PC-3 (cell line): ENCODE data around the gene PARP6. TPM values are rescaled to one million over a fixed set of nuclear protein-coding genes. Genes with fewer than 3 reads are reported as not detected.

Source experiments
- ATAC-seq: fragments of 200-7000 bp; cut with Tn5 transposase; 2 replicates; pipeline ENCODE4 v1.9.1; 2020; ENCODE audit warnings: mild to moderate bottlenecking, moderate library complexity
- BruUV-seq: library from RNA; stranded (reverse); fragments of 400-500 nt; replicated peaks from 2 replicates; lab custom pipeline; 2021; lab: Mats Ljungman, UMichigan
- CTCF ChIA-PET: fragments of 300-600 bp; sonication (Branson Sonifier 250); formaldehyde crosslinking; loops from one replicate; lab custom pipeline; 2022; ENCODE audit warnings: antibody characterized with exemption; lab: Charles Lee
- POLR2A ChIA-PET: fragments of 300-600 bp; sonication (Branson Sonifier 250); formaldehyde crosslinking; loops from one replicate; lab custom pipeline; 2022; ENCODE audit warnings: antibody characterized with exemption; ENCODE audit not compliant: unreplicated experiment; lab: Charles Lee
- DNase-seq: peaks from one replicate; pipeline ENCODE4 v3.0.0-alpha.2; 2015
- H2AFZ ChIP-seq: fragments of 300-600 bp; sonication (generic); 2 replicates; pipeline ENCODE4 v1.6.0; 2016; ENCODE audit warnings: antibody characterized with exemption, low read length
- H3F3A ChIP-seq: fragments of 300-600 bp; sonication (generic); one replicate; pipeline ENCODE4 v1.6.0; 2017; ENCODE audit warnings: antibody characterized with exemption, low read length, control low read depth, mild to moderate bottlenecking; ENCODE audit not compliant: unreplicated experiment
- H3K27ac ChIP-seq: fragments of 300-600 bp; sonication (generic); 2 replicates; pipeline ENCODE4 v1.5.1; 2016; ENCODE audit warnings: mild to moderate bottlenecking, low read length
- H3K27me3 ChIP-seq: fragments of 300-600 bp; sonication (generic); 2 replicates; pipeline ENCODE4 v1.6.1; 2016; ENCODE audit warnings: low read length, mixed read lengths
- H3K36me3 ChIP-seq: fragments of 300-600 bp; sonication (generic); 2 replicates; pipeline ENCODE4 v1.6.1; 2016; ENCODE audit warnings: low read depth, mixed run types, low read length, mixed read lengths
- H3K4me1 ChIP-seq: fragments of 300-600 bp; sonication (generic); 2 replicates; pipeline ENCODE4 v1.5.1; 2016; ENCODE audit warnings: low read length; ENCODE audit not compliant: insufficient read depth
- H3K4me2 ChIP-seq: fragments of 300-600 bp; sonication (generic); 2 replicates; pipeline ENCODE4 v1.6.0; 2016; ENCODE audit warnings: low read length
- H3K4me3 ChIP-seq: fragments of 300-600 bp; sonication (generic); 2 replicates; pipeline ENCODE4 v1.5.1; 2016; ENCODE audit warnings: mild to moderate bottlenecking, low read length, mixed read lengths
- H3K79me2 ChIP-seq: fragments of 300-600 bp; sonication (generic); 2 replicates; pipeline ENCODE4 v1.6.1; 2017; ENCODE audit warnings: low read length, mixed read lengths
- H3K9ac ChIP-seq: fragments of 300-600 bp; sonication (generic); 2 replicates; pipeline ENCODE4 v1.6.0; 2016; ENCODE audit warnings: mild to moderate bottlenecking, low read length
- H3K9me2 ChIP-seq: fragments of 300-600 bp; sonication (generic); replicated peaks from 2 replicates; pipeline ENCODE4 v1.6.1; 2016; ENCODE audit warnings: mixed run types, low read length, mixed read lengths
- H3K9me3 ChIP-seq: fragments of 300-600 bp; sonication (generic); 2 replicates; pipeline ENCODE4 v1.6.1; 2016; ENCODE audit warnings: low read length, mixed read lengths
- H4K20me1 ChIP-seq: fragments of 300-600 bp; sonication (generic); 2 replicates; pipeline ENCODE4 v1.6.1; 2016; ENCODE audit warnings: low read length, mixed read lengths
- EZH2 ChIP-seq: fragments of 300-600 bp; sonication (generic); IDR thresholded peaks from one replicate; pipeline ENCODE4 v1.6.1; 2017; ENCODE audit warnings: antibody characterized with exemption, mild to moderate bottlenecking, low read length; ENCODE audit not compliant: unreplicated experiment
- EZH2phosphoT487 ChIP-seq: fragments of 300-600 bp; sonication (generic); IDR thresholded peaks from 2 replicates; pipeline ENCODE4 v1.6.1; 2018; ENCODE audit warnings: mild to moderate bottlenecking, antibody characterized with exemption, low read length, borderline replicate concordance
- intact Hi-C: fragments of 100-400 bp; cut with micrococcal nuclease; formaldehyde crosslinking; loops from 2 replicates; pipeline ENCODE4 v1.9.0; 2023
- total RNA-seq: library from RNA; depleted of rRNA; stranded (reverse); fragments of >200 nt; gene quantifications from 2 replicates; pipeline ENCODE4 v1.2.3, GENCODE V29; 2014
- TF ChIP-seq, protein P1 (sequence below): fragments of 300-600 bp; sonication (generic); conservative IDR thresholded peaks from 2 replicates; pipeline ENCODE4 v1.5.1; 2017; ENCODE audit warnings: antibody characterized with exemption, low read depth, mild to moderate bottlenecking, low read length

The PARP6 gene
- total RNA-seq, 1 experiment from 2014 or later: not detected

DNA sequence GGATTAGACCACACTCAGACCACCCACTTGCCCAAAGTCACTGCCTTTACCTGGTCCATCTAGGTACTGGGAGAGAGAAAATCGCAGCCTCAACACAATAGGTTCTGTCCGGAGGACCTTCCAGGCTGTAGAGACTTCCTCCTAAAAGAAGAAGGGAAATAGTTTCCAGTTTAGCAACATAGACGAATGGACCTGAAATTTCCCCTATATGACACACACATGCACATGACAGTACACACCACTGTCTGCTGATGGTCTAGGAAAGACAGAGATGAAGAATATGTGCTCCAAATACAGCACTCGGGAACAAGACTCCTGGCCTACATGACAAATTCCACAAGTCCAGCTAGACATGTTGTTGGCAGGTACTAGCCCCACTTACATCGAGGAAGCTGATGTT lies 7.3 kb downstream of the PARP6 start:
- H3K36me3 ChIP-seq: no peaks in the 10 kb centered on the region
- DNase-seq (no peak), ATAC-seq (no peak)
- no peak for TF ChIP-seq EZH2phosphoT487
- no peaks in the 10 kb centered on the region for H3K9me3 ChIP-seq
- H2AFZ ChIP-seq: no peak overlapping the region
- H3K9ac ChIP-seq: no peak overlapping the region
- no TSS peak for BruUV-seq
- no peak overlapping the region for H3K27ac ChIP-seq
- POLR2A ChIA-PET: no interaction called here
- CTCF ChIA-PET: no interaction called here
- no peaks in the 10 kb centered on the region for H3F3A ChIP-seq
- intact Hi-C loops: no loop called here
- H4K20me1 ChIP-seq: no peaks in the 10 kb centered on the region
- H3K79me2 ChIP-seq: no peaks in the 10 kb centered on the region
- no peaks in the 10 kb centered on the region for H3K4me1 ChIP-seq
- H3K4me3 ChIP-seq: no peak overlapping the region
- no peaks in the 10 kb centered on the region for H3K9me2 ChIP-seq
- H3K27me3 ChIP-seq: peaks cover 25% of the 10 kb centered on the region
- no peak overlapping the region for H3K4me2 ChIP-seq

- Histone ChIP-seq H3K9me3 (no peaks in the 10 kb centered on the region), H3K27me3 (no peaks in the 10 kb centered on the region), H3F3A (no peaks in the 10 kb centered on the region), H3K9ac (no peak overlapping the region), H3K4me3 (no peak overlapping the region), H2AFZ (no peak overlapping the region), H4K20me1 (no peaks in the 10 kb centered on the region), H3K9me2 (no peaks in the 10 kb centered on the region), H3K27ac (no peak overlapping the region), H3K4me2 (no peak overlapping the region), H3K36me3 (no peaks in the 10 kb centered on the region), H3K79me2 (no peaks in the 10 kb centered on the region), H3K4me1 (no peaks in the 10 kb centered on the region)
- ChIA-PET POLR2A (interaction anchor here (0.6 kb wide), 1 partner anchor 28 kb away, joined by 4 read pairs; no protein-coding TSS in a partner anchor), CTCF (no interaction called here)
- TF ChIP-seq EZH2phosphoT487 (no peak), EZH2 (no peak)
- TF ChIP-seq, protein P1, sequence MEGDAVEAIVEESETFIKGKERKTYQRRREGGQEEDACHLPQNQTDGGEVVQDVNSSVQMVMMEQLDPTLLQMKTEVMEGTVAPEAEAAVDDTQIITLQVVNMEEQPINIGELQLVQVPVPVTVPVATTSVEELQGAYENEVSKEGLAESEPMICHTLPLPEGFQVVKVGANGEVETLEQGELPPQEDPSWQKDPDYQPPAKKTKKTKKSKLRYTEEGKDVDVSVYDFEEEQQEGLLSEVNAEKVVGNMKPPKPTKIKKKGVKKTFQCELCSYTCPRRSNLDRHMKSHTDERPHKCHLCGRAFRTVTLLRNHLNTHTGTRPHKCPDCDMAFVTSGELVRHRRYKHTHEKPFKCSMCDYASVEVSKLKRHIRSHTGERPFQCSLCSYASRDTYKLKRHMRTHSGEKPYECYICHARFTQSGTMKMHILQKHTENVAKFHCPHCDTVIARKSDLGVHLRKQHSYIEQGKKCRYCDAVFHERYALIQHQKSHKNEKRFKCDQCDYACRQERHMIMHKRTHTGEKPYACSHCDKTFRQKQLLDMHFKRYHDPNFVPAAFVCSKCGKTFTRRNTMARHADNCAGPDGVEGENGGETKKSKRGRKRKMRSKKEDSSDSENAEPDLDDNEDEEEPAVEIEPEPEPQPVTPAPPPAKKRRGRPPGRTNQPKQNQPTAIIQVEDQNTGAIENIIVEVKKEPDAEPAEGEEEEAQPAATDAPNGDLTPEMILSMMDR: no peak
- ATAC-seq (no peak), DNase-seq (no peak)
- no TSS peak for BruUV-seq
- intact Hi-C loops: no loop called here
These were observed 19.6 kb downstream of the PARP6 start for GRCh38 chr15:72252663-72253299.

- Histone ChIP-seq H3K9me2 (no peaks in the 10 kb centered on the region), H4K20me1 (no peaks in the 10 kb centered on the region), H3K4me3 (no peak overlapping the region), H3K79me2 (no peaks in the 10 kb centered on the region), H3K36me3 (no peaks in the 10 kb centered on the region), H3K27me3 (no peaks in the 10 kb centered on the region), H3K4me1 (no peaks in the 10 kb centered on the region), H3K4me2 (no peak overlapping the region), H3K9me3 (no peaks in the 10 kb centered on the region), H3K9ac (no peak overlapping the region), H3F3A (no peaks in the 10 kb centered on the region), H2AFZ (no peak overlapping the region), H3K27ac (no peak overlapping the region)
- intact Hi-C loops: no loop called here
- CTCF ChIA-PET: no interaction called here
- TF ChIP-seq EZH2phosphoT487 (no peak), EZH2 (no peak)
- TF ChIP-seq, protein P1: no peak
- ATAC-seq: peak; percentile 64
- BruUV-seq: no TSS peak
- POLR2A ChIA-PET: no interaction called here
- no peak for DNase-seq
These were observed 23.1 kb downstream of the PARP6 start for GRCh38 chr15:72249142-72249810.
